H1 (cell line): ENCODE results near the gene SCAPER. TPM values are rescaled to one million over a fixed set of nuclear protein-coding genes. Genes with fewer than 3 reads are reported as not detected.

ENCODE experiments used
- CTCF ChIA-PET: fragments of 300-600 bp; sonication (Branson Sonifier 250); formaldehyde crosslinking; loops from one replicate; lab custom pipeline; 2021; ENCODE audit not compliant: partially characterized antibody; lab: Charles Lee
- POLR2A ChIA-PET: fragments of 300-600 bp; sonication (Branson Sonifier 250); formaldehyde crosslinking; loops from one replicate; lab custom pipeline; 2021; ENCODE audit warnings: inconsistent platforms; ENCODE audit not compliant: partially characterized antibody; lab: Charles Lee
- DNase-seq, 2 experiments: peaks; one replicate each; pipeline versions ENCODE4 v3.0.0 to v3.0.0-alpha.2; 2010 to 2022; ENCODE audit warnings: low spot score in 2 of 2, low read depth in 1 of 2, mixed read lengths in 1 of 2
- FAIRE-seq: peaks from 2 replicates; lab custom pipeline; 2011; peaks lifted over from hg19 to GRCh38; lab: Jason Lieb, UNC
- H2AFZ ChIP-seq: 2 replicates; pipeline ENCODE4 v1.8.1; 2012; ENCODE audit warnings: low read length, inconsistent platforms
- H2AK5ac ChIP-seq: 2 replicates; pipeline ENCODE4 v1.6.1; 2013; ENCODE audit warnings: low read depth, low read length
- H2BK120ac ChIP-seq: replicated peaks from 2 replicates; pipeline ENCODE3; 2013; ENCODE audit warnings: low read depth, low read length, inconsistent platforms
- H2BK12ac ChIP-seq: 2 replicates; pipeline ENCODE4 v1.6.1; 2013; ENCODE audit warnings: low read depth, low read length
- H2BK15ac ChIP-seq: 2 replicates; pipeline ENCODE4 v1.6.1; 2013; ENCODE audit warnings: low read length
- H2BK20ac ChIP-seq: 2 replicates; pipeline ENCODE4 v1.6.1; 2013; ENCODE audit warnings: low read length
- H2BK5ac ChIP-seq: 2 replicates; pipeline ENCODE4 v1.6.1; 2013; ENCODE audit warnings: low read depth, low read length
- H3K14ac ChIP-seq: 2 replicates; pipeline ENCODE4 v1.6.1; 2013; ENCODE audit warnings: inconsistent platforms; ENCODE audit not compliant: insufficient read length
- H3K18ac ChIP-seq: 2 replicates; pipeline ENCODE4 v1.6.1; 2013; ENCODE audit warnings: low read length; ENCODE audit errors: extremely low read depth
- H3K23ac ChIP-seq: 2 replicates; pipeline ENCODE4 v1.6.1; 2013; ENCODE audit warnings: inconsistent platforms; ENCODE audit not compliant: insufficient read length
- H3K23me2 ChIP-seq: 2 replicates; pipeline ENCODE4 v1.6.1; 2013; ENCODE audit warnings: low read depth, low read length
- H3K27ac ChIP-seq: 2 replicates; pipeline ENCODE4 v1.6.1; 2011; ENCODE audit warnings: low read depth, low read length, inconsistent platforms
- H3K27me3 ChIP-seq, 4 experiments: replicated peaks in 1 of 4; 1 replicate in 1 of 4; 2 replicates in 3 of 4; pipeline versions ENCODE4 v1.6.1 to v1.8.1; 2011 to 2013; ENCODE audit warnings: low read length in 3 of 4, mild to moderate bottlenecking in 3 of 4, inconsistent platforms in 2 of 4, mixed read lengths in 2 of 4, moderate library complexity in 1 of 4; ENCODE audit not compliant: control insufficient read depth in 3 of 4, insufficient read depth in 3 of 4; ENCODE audit errors: extremely low read depth in 1 of 4
- H3K36me3 ChIP-seq, 4 experiments: 2 replicates each; pipeline versions ENCODE4 v1.6.1 to v1.8.1; 2011 to 2013; ENCODE audit warnings: mild to moderate bottlenecking in 4 of 4, low read length in 3 of 4, moderate library complexity in 2 of 4, control low read depth in 1 of 4, inconsistent platforms in 1 of 4; ENCODE audit not compliant: insufficient read depth in 4 of 4, control insufficient read depth in 2 of 4
- H3K4ac ChIP-seq: replicated peaks from 2 replicates; pipeline ENCODE3; 2013; ENCODE audit warnings: low read length, low read depth, mixed read lengths, inconsistent platforms; ENCODE audit not compliant: insufficient read length
- H3K4me1 ChIP-seq, 4 experiments: replicated peaks in 1 of 4; 1 replicate in 1 of 4; 2 replicates in 3 of 4; pipeline versions ENCODE4 v1.6.1 to v1.8.1; 2011 to 2013; ENCODE audit warnings: low read length in 3 of 4, inconsistent platforms in 2 of 4, mixed read lengths in 1 of 4; ENCODE audit not compliant: insufficient read depth in 4 of 4, control insufficient read depth in 3 of 4
- H3K4me2 ChIP-seq, 2 experiments: 2 replicates each; pipeline versions ENCODE4 v1.6.1 to v1.8.1; 2011 to 2013; ENCODE audit warnings: low read depth in 2 of 2, low read length in 2 of 2, control low read depth in 1 of 2, inconsistent platforms in 1 of 2, mild to moderate bottlenecking in 1 of 2; ENCODE audit not compliant: insufficient read depth in 1 of 2
- H3K4me3 ChIP-seq, 4 experiments: fragments of 200-600, 300-600 bp in 1 of 4; sonication (generic), shearing (Covaris generic), sonication (Bioruptor Twin) in 1 of 4; 2 replicates each; pipeline versions ENCODE4 v1.5.1 to v1.8.1; 2011 to 2016; ENCODE audit warnings: low read length in 4 of 4, low read depth in 3 of 4, control low read depth in 2 of 4, inconsistent platforms in 2 of 4, mild to moderate bottlenecking in 2 of 4, mixed read lengths in 1 of 4, moderate library complexity in 1 of 4; ENCODE audit not compliant: insufficient read depth in 2 of 4; ENCODE audit errors: extremely low read depth in 1 of 4
- H3K56ac ChIP-seq: replicated peaks from 2 replicates; pipeline ENCODE3; 2013; ENCODE audit warnings: low read depth, mild to moderate bottlenecking, mixed read lengths, low read length, inconsistent platforms; ENCODE audit not compliant: insufficient read length
- H3K79me1 ChIP-seq: 2 replicates; pipeline ENCODE4 v1.6.1; 2013; ENCODE audit warnings: low read depth, low read length, control low read depth
- H3K79me2 ChIP-seq, 2 experiments: 2 replicates each; pipeline versions ENCODE4 v1.6.1 to v1.8.1; 2012 to 2013; ENCODE audit warnings: low read length in 2 of 2, mild to moderate bottlenecking in 2 of 2, inconsistent platforms in 1 of 2; ENCODE audit not compliant: insufficient read depth in 2 of 2, control insufficient read depth in 1 of 2
- H3K9ac ChIP-seq, 4 experiments: replicated peaks in 1 of 4; 1 replicate in 1 of 4; 2 replicates in 3 of 4; pipeline versions ENCODE4 v1.6.1 to v1.8.1; 2011 to 2013; ENCODE audit warnings: low read depth in 3 of 4, low read length in 3 of 4, control low read depth in 2 of 4, mild to moderate bottlenecking in 2 of 4, moderate library complexity in 2 of 4, inconsistent platforms in 1 of 4; ENCODE audit errors: extremely low read depth in 1 of 4
- H3K9me3 ChIP-seq, 2 experiments: 2 replicates each; pipeline versions ENCODE4 v1.6.1 to v1.8.1; 2012 to 2013; ENCODE audit warnings: mild to moderate bottlenecking in 2 of 2, moderate library complexity in 2 of 2, control low read depth in 1 of 2, inconsistent platforms in 1 of 2, low read depth in 1 of 2, low read length in 1 of 2, mixed read lengths in 1 of 2; ENCODE audit not compliant: insufficient read depth in 2 of 2
- H4K20me1 ChIP-seq, 2 experiments: replicated peaks in 1 of 2; 2 replicates each; pipeline versions ENCODE3 to v1.8.1; 2011 to 2013; ENCODE audit warnings: inconsistent platforms in 2 of 2, low read length in 2 of 2, mild to moderate bottlenecking in 1 of 2; ENCODE audit not compliant: insufficient read depth in 2 of 2, control insufficient read depth in 1 of 2
- H4K5ac ChIP-seq: 2 replicates; pipeline ENCODE4 v1.6.1; 2013; ENCODE audit warnings: low read length, low read depth, mixed read lengths, inconsistent platforms; ENCODE audit not compliant: insufficient read length
- H4K8ac ChIP-seq: 2 replicates; pipeline ENCODE4 v1.8.0; 2013; ENCODE audit warnings: mild to moderate bottlenecking, moderate library complexity, low read length, inconsistent platforms; ENCODE audit not compliant: insufficient read depth; ENCODE audit errors: extremely low read depth
- H4K91ac ChIP-seq: replicated peaks from 2 replicates; pipeline ENCODE3; 2013; ENCODE audit warnings: low read length, mixed read lengths, inconsistent platforms; ENCODE audit not compliant: insufficient read length
- CHD1 ChIP-seq: IDR thresholded peaks from 2 replicates; pipeline ENCODE4 v1.6.1; 2012; ENCODE audit warnings: low read depth, low read length, improper control_type of control experiment
- JUN ChIP-seq: IDR thresholded peaks from 2 replicates; pipeline ENCODE4 v1.6.1; 2011; ENCODE audit warnings: low read depth, mild to moderate bottlenecking, improper control_type of control experiment, low read length
- WGBS, 2 experiments: shearing (Covaris generic) in 1 of 2; methylation state at CpG; one replicate each; pipeline versions ENCODE4 v1.1.6 to v1.1.7; 2013 to 2015; ENCODE audit warnings: low lambda C conversion rate in 2 of 2, mixed read lengths in 2 of 2, inconsistent platforms in 1 of 2, low coverage in 1 of 2, missing lambda C conversion rate in 1 of 2; ENCODE audit not compliant: insufficient replicate concordance in 2 of 2, insufficient coverage in 1 of 2, insufficient read length in 1 of 2; ENCODE audit errors: extremely low coverage in 1 of 2, missing lambda C conversion rate in 1 of 2; 5-methylcytosine and 5-hydroxymethylcytosine counted together
- polyA plus RNA-seq, 7 experiments: library from polyadenylated mRNA; depleted of rRNA in 3 of 7; stranded (reverse) in 5 of 7; unstranded in 2 of 7; fragments of >200 nt in 5 of 7; fragments of 200-250 nt in 2 of 7; gene quantifications; 1 replicate in 5 of 7; 2 replicates in 1 of 7; 4 replicates in 1 of 7; pipeline versions ENCODE4 v1.2.1 to v1.2.3, GENCODE V29; 2011 to 2013; ENCODE audit warnings: missing spikeins in 2 of 7, mixed read lengths in 2 of 7
- total RNA-seq: library from RNA; stranded (reverse); fragmentation: NEBNext Ultra II Directional; extraction: Animal tissue kit (Norgen Biotek cat#: 25700); gene quantifications from 2 replicates; pipeline ENCODE4 v1.2.1, GENCODE V29; 2021

SCAPER gene
- total and polyA plus RNA-seq, 2 of the 8 experiments (the other 6 are each of a cell fraction or from before 2014, with no cell fraction given), result 1.6 to 6.8 TPM

DNA sequence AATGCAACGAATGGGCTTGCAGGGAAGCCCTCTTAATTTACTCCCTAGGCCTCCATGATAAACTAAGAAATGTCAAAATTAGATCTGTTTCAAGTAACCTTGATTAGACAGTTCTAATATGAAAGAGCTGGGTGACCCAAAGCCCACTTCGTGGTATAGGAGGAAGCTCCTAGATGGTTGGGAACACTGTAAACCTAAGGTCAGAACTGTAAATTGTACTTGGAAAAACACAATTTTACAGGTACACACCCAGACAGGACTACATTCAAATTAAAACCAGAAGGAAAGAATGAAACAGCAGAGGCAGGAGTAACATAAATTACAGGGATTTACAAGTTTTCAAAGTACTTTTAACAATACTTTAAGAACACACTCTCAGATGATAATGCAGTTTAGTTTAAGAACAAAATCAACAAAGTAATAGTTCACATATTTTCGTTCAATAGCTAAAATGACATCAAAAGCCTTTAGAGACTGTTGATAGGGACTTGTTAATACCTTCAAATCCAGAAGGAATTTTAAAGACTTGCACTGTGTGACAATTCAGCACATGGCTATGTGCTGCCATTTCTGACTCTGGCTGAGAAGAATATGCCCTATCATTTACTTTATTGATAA, 550.2 kb downstream of the SCAPER start:
- CTCF ChIA-PET, result interaction anchor here (0.7 to 0.9 kb wide), 2 partner anchors 511 to 673 kb away, joined by 3 to 4 read pairs; no protein-coding TSS in a partner anchor
- no peak overlapping the region for H3K56ac ChIP-seq
- no peak overlapping the region for H3K4me3 ChIP-seq
- no peak overlapping the region for H2BK5ac ChIP-seq
- H3K27me3 ChIP-seq, result peaks cover 0 to 2% (median 0%) of the 10 kb centered on the region in 4 experiments; a peak in 1 of 7 replicates
- no peak for FAIRE-seq
- no peaks in the 10 kb centered on the region; the same call in 1 of the 2 replicates for H3K23me2 ChIP-seq
- H4K8ac ChIP-seq, result no peak overlapping the region
- H2BK20ac ChIP-seq, result no peak overlapping the region
- DNase-seq, result no peak
- H2AK5ac ChIP-seq, result no peak overlapping the region
- no peak overlapping the region for H3K18ac ChIP-seq
- no peak overlapping the region for H3K14ac ChIP-seq
- WGBS, 2 experiments, result 92% methylated on average over 3 of the region's 3 CpGs; no CpG with 5 or more reads in 1 of the 2 experiments
- no peak overlapping the region for H4K91ac ChIP-seq
- H3K79me1 ChIP-seq, result no peaks in the 10 kb centered on the region
- H3K79me2 ChIP-seq, result no peaks in the 10 kb centered on the region
- no peak overlapping the region for H3K23ac ChIP-seq
- H4K20me1 ChIP-seq, result no peaks in the 10 kb centered on the region
- no peak overlapping the region for H2AFZ ChIP-seq
- no peak overlapping the region for H2BK15ac ChIP-seq
- H3K9ac ChIP-seq, result no peak overlapping the region
- H3K4ac ChIP-seq, result no peak overlapping the region
- H2BK120ac ChIP-seq, result no peak overlapping the region
- no peaks in the 10 kb centered on the region for H3K4me1 ChIP-seq
- H3K36me3 ChIP-seq, result no peaks in the 10 kb centered on the region
- POLR2A ChIA-PET, result interaction anchor here (1.3 kb wide), 1 partner anchor 19 kb away, joined by 3 read pairs; no protein-coding TSS in a partner anchor
- H3K27ac ChIP-seq, result no peak overlapping the region
- no peak overlapping the region for H2BK12ac ChIP-seq
- H3K4me2 ChIP-seq, result no peak overlapping the region
- no peaks in the 10 kb centered on the region for H3K9me3 ChIP-seq
- no peak overlapping the region for H4K5ac ChIP-seq
- TF ChIP-seq CHD1 (no peak), JUN (no peak)
